ENCODE measurements around the gene SERPINE3. TPM values are rescaled to one million over a fixed set of nuclear protein-coding genes. Genes with fewer than 3 reads are reported as not detected.

SERPINE3 gene
- total RNA-seq, 4 donors from 2014 or later = not detected

GRCh38 chr13:51332566-51333361, 6.7 kb upstream of the SERPINE3 start:
- Histone ChIP-seq H3K4me1 (no peaks in the 10 kb centered on the region), H3K27me3 (no peaks in the 10 kb centered on the region), H3K9me3 (no peaks in the 10 kb centered on the region), H3K4me3 (no peak overlapping the region), H3K36me3 (no peaks in the 10 kb centered on the region), H3K27ac (no peak overlapping the region)
- WGBS, 2 donors (ENCODE audit: low coverage in 1 of 2) = 49 to 75% methylated on average over 2 of the region's 2 CpGs
- no peak for DNase-seq
- in situ Hi-C loops (cut with MboI; ENCODE audit: low pct_ligation_motif_present in 1 of 4, low pct_unique_long_range_greater_than_20kb in 1 of 4, low sequenced_read_pairs in 3 of 4) = no loop called here
- no peak for TF ChIP-seq POLR2AphosphoS5 (IDR thresholded peaks at IDR 0.05)
- TF ChIP-seq CTCF (IDR thresholded peaks at IDR 0.05) = no peak
- no peak for TF ChIP-seq EP300 (IDR thresholded peaks at IDR 0.05; ENCODE audit: low read depth)
- TF ChIP-seq POLR2A (IDR thresholded peaks at IDR 0.05) = no peak
- intact Hi-C loops (cut with DNase I; ENCODE audit: low total_unique reads) = no loop called here

- Histone ChIP-seq H3K4me1 (no peaks in the 10 kb centered on the region), H3K9me3 (no peaks in the 10 kb centered on the region), H3K36me3 (no peaks in the 10 kb centered on the region), H3K27me3 (no peaks in the 10 kb centered on the region), H3K27ac (no peak overlapping the region), H3K4me3 (no peak overlapping the region)
- TF ChIP-seq POLR2A (IDR thresholded peaks at IDR 0.05) (no peak), POLR2AphosphoS5 (IDR thresholded peaks at IDR 0.05) (no peak), EP300 (IDR thresholded peaks at IDR 0.05; ENCODE audit: low read depth) (no peak), CTCF (IDR thresholded peaks at IDR 0.05) (no peak)
- no peak for DNase-seq
- intact Hi-C loops (cut with DNase I; ENCODE audit: low total_unique reads) (no loop called here), in situ Hi-C loops (cut with MboI; ENCODE audit: low pct_ligation_motif_present in 1 of 4, low pct_unique_long_range_greater_than_20kb in 1 of 4, low sequenced_read_pairs in 3 of 4) (no loop called here)
Measured at GRCh38 chr13:51333421-51333820, 6.1 kb upstream of the SERPINE3 start.

- in situ Hi-C loops (cut with MboI; ENCODE audit: low pct_ligation_motif_present in 1 of 4, low pct_unique_long_range_greater_than_20kb in 1 of 4, low sequenced_read_pairs in 3 of 4) = no loop called here
- intact Hi-C loops (cut with DNase I; ENCODE audit: low total_unique reads) = no loop called here
Measured at GRCh38 chr13:51333826-51334225, 5.7 kb upstream of the SERPINE3 start.

DNA sequence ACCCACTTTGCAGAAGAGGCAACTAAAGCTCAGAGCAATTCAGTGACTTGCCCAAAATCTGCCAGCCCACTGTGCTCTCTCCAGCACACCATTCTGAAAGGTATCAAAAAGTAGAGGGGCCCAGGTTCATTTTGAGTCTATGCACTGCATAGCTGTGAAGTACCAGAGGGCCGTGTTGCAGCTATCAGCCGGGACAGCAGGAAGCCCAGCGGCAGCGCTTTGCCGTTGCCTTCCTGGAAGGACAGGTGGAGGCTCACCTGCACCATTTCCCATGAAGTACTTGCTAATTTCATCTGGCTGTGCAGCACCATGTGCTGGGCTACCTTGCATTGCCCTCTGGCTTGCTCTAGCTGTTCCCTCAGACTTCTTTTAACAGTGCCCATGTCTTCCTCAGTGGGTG, 2.7 kb upstream of the SERPINE3 start:
- no peak for DNase-seq
- Histone ChIP-seq H3K36me3 (no peaks in the 10 kb centered on the region), H3K4me3 (no peak overlapping the region), H3K27ac (no peak overlapping the region), H3K4me1 (no peaks in the 10 kb centered on the region), H3K9me3 (no peaks in the 10 kb centered on the region), H3K27me3 (no peaks in the 10 kb centered on the region)
- TF ChIP-seq POLR2AphosphoS5 (IDR thresholded peaks at IDR 0.05) = no peak
- TF ChIP-seq POLR2A (IDR thresholded peaks at IDR 0.05) = no peak
- no peak for TF ChIP-seq CTCF (IDR thresholded peaks at IDR 0.05)
- TF ChIP-seq EP300 (IDR thresholded peaks at IDR 0.05; ENCODE audit: low read depth) = no peak
- intact Hi-C loops (cut with DNase I; ENCODE audit: low total_unique reads) (no loop called here), in situ Hi-C loops (cut with MboI; ENCODE audit: low pct_ligation_motif_present in 1 of 4, low pct_unique_long_range_greater_than_20kb in 1 of 4, low sequenced_read_pairs in 3 of 4) (no loop called here)
- WGBS, 2 donors (ENCODE audit: low coverage in 1 of 2) = 95% methylated on average over 5 of the region's 5 CpGs; no CpG with 5 or more reads in 1 of the 2 donors

More at GRCh38 chr13:51333826-51334225, 5.7 kb upstream of the SERPINE3 start:
- Histone ChIP-seq H3K9me3 (no peaks in the 10 kb centered on the region), H3K4me3 (no peak overlapping the region), H3K27ac (no peak overlapping the region), H3K4me1 (no peaks in the 10 kb centered on the region), H3K27me3 (no peaks in the 10 kb centered on the region), H3K36me3 (no peaks in the 10 kb centered on the region)
- no peak for DNase-seq
- no peak for TF ChIP-seq EP300 (IDR thresholded peaks at IDR 0.05; ENCODE audit: low read depth)
- no peak for TF ChIP-seq POLR2A (IDR thresholded peaks at IDR 0.05)
- no peak for TF ChIP-seq POLR2AphosphoS5 (IDR thresholded peaks at IDR 0.05)
- TF ChIP-seq CTCF (IDR thresholded peaks at IDR 0.05) = no peak

Measured in transverse colon (tissue), 4 donors.